GM12878 (cell line): Measurements from ENCODE around the gene ROCK1. TPM values are rescaled to one million over a fixed set of nuclear protein-coding genes. Genes with fewer than 3 reads are reported as not detected.

Source experiments
- ATAC-seq: fragments of 200-7000 bp; cut with Tn5 transposase; 3 replicates; pipeline ENCODE4 v1.9.1; 2020; ENCODE audit warnings: mild to moderate bottlenecking, moderate library complexity
- BruUV-seq: library from RNA; stranded (reverse); fragments of 400-500 nt; replicated peaks from 2 replicates; lab custom pipeline; 2021; lab: Mats Ljungman, UMichigan
- CTCF ChIA-PET: fragments of 300-600 bp; sonication (Branson Sonifier 250); formaldehyde crosslinking; extraction: SDS; loops from one replicate; lab custom pipeline; 2021; ENCODE audit warnings: inconsistent platforms; lab: Yijun Ruan, JAX
- POLR2A ChIA-PET: fragments of 350-600 bp; formaldehyde crosslinking; extraction: SDS; loops from one replicate; lab custom pipeline; 2021; ENCODE audit warnings: inconsistent platforms; lab: Charles Lee
- RAD21 ChIA-PET: fragments of 300-600 bp; sonication (Branson Sonifier 250); formaldehyde crosslinking; loops from one replicate; lab custom pipeline; 2023; ENCODE audit warnings: antibody characterized with exemption; ENCODE audit not compliant: unreplicated experiment; lab: Charles Lee
- SMC1A ChIA-PET: fragments of 300-600 bp; sonication (Branson Sonifier 250); formaldehyde crosslinking; loops from one replicate; lab custom pipeline; 2023; ENCODE audit not compliant: unreplicated experiment, uncharacterized antibody; lab: Charles Lee
- DNase-seq: peaks from one replicate; pipeline ENCODE4 v3.0.0-alpha.2; 2011; ENCODE audit warnings: low read depth, low spot score
- FAIRE-seq: peaks from 3 replicates; lab custom pipeline; 2011; peaks lifted over from hg19 to GRCh38; lab: Jason Lieb, UNC
- H2AFZ ChIP-seq: 2 replicates; pipeline ENCODE4 v1.6.0; 2011; ENCODE audit warnings: low read depth, low read length, control low read depth; ENCODE audit not compliant: control insufficient read depth
- H3K27ac ChIP-seq: 2 replicates; pipeline ENCODE4 v1.5.1; 2011; ENCODE audit warnings: control low read depth; ENCODE audit not compliant: control insufficient read depth, insufficient read depth
- H3K27me3 ChIP-seq, 2 experiments: replicated peaks in 1 of 2; 2 replicates each; pipeline versions ENCODE4 v1.6.0 to v1.6.1; 2011; ENCODE audit warnings: low read length in 1 of 2; ENCODE audit not compliant: control insufficient read depth in 2 of 2, insufficient read depth in 2 of 2
- H3K36me3 ChIP-seq, 2 experiments: 2 replicates each; pipeline ENCODE4 v1.5.1; 2011; ENCODE audit warnings: low read length in 1 of 2; ENCODE audit not compliant: control insufficient read depth in 2 of 2, insufficient read depth in 2 of 2
- H3K4me1 ChIP-seq: 2 replicates; pipeline ENCODE4 v1.6.1; 2011; ENCODE audit warnings: mild to moderate bottlenecking, low read length, moderate library complexity, mixed read lengths; ENCODE audit not compliant: control insufficient read depth, insufficient read depth
- H3K4me2 ChIP-seq: 2 replicates; pipeline ENCODE4 v1.6.0; 2011; ENCODE audit warnings: control low read depth; ENCODE audit not compliant: control insufficient read depth, insufficient read depth
- H3K4me3 ChIP-seq: fragments of 200-600 bp; sonication (generic); 2 replicates; pipeline ENCODE4 v1.5.1; 2016
- H3K79me2 ChIP-seq: 2 replicates; pipeline ENCODE4 v1.6.0; 2011; ENCODE audit warnings: low read length; ENCODE audit not compliant: control insufficient read depth, insufficient read depth
- H3K9ac ChIP-seq: 2 replicates; pipeline ENCODE4 v1.8.0; 2011; ENCODE audit warnings: low read length, control low read depth, mixed read lengths; ENCODE audit not compliant: control insufficient read depth, insufficient read depth
- H3K9me3 ChIP-seq: replicated peaks from 3 replicates; pipeline ENCODE4 v1.5.1; 2011; ENCODE audit warnings: mild to moderate bottlenecking, low read length; ENCODE audit not compliant: control insufficient read depth, insufficient read depth
- H4K20me1 ChIP-seq: 2 replicates; pipeline ENCODE4 v1.6.0; 2011; ENCODE audit not compliant: control insufficient read depth, insufficient read depth
- BCL11A ChIP-seq: IDR thresholded peaks from 2 replicates; pipeline ENCODE4 v1.6.1; 2011; ENCODE audit warnings: low read depth, low read length
- LARP7 ChIP-seq: fragments of 450-650 bp; IDR thresholded peaks from 2 replicates; pipeline ENCODE4 v1.6.1; 2017; ENCODE audit warnings: mild to moderate bottlenecking
- WGBS: methylation state at CpG from one replicate; pipeline ENCODE4 v1.1.6; 2016; ENCODE audit warnings: low lambda C conversion rate; ENCODE audit not compliant: insufficient replicate concordance, insufficient coverage; ENCODE audit errors: missing lambda C conversion rate; 5-methylcytosine and 5-hydroxymethylcytosine counted together
- in situ Hi-C: fragments of 300-500 bp; cut with MboI; formaldehyde crosslinking; loops from 9 replicates; pipeline ENCODE4 v1.14.3; 2018; ENCODE audit warnings: mixed read lengths
- intact Hi-C: fragments of 100-400 bp; cut with micrococcal nuclease; formaldehyde crosslinking; loops from one replicate; pipeline ENCODE4 v1.14.2; 2022; ENCODE audit not compliant: unreplicated experiment
- polyA plus RNA-seq, 11 experiments: library from polyadenylated mRNA; depleted of rRNA in 4 of 11; unstranded in 6 of 11; stranded (reverse) in 5 of 11; fragments of >200 nt; fragmentation: Nextera tagmentation in 4 of 11; fragmentation: Illumina TruSeq in 1 of 11; extraction: Ambion mirVana in 4 of 11; extraction: Trizol in 1 of 11; gene quantifications; 1 replicate in 1 of 11; 2 replicates in 10 of 11; pipeline versions ENCODE4 v1.2.1 to v1.2.3, GENCODE V29; 2011 to 2016; ENCODE audit warnings: inconsistent platforms in 2 of 11, missing spikeins in 2 of 11, low read depth in 1 of 11
- total RNA-seq, 4 experiments: library from RNA; depleted of rRNA in 3 of 4; stranded (reverse); fragments of >200 nt in 3 of 4; fragmentation: Illumina TruSeq in 1 of 4; extraction: Trizol in 1 of 4; gene quantifications; 2 replicates each; pipeline versions ENCODE4 v1.2.1 to v1.2.3, GENCODE V29; 2013 to 2021
- TF ChIP-seq, protein P1 (sequence below), 3 experiments: IDR thresholded peaks in 2 of 3; conservative IDR thresholded peaks in 1 of 3; 2 replicates each; pipeline ENCODE4 v1.5.1; 2011; ENCODE audit warnings: low read depth in 3 of 3, low read length in 3 of 3, mild to moderate bottlenecking in 3 of 3, control low read depth in 2 of 3, moderate library complexity in 2 of 3, inconsistent platforms in 1 of 3, mixed read lengths in 1 of 3; ENCODE audit not compliant: control insufficient read depth in 2 of 3, insufficient read depth in 1 of 3; ENCODE audit errors: extremely low read depth in 1 of 3
- TF ChIP-seq, protein P2 (sequence below): fragments of 450-650 bp; IDR thresholded peaks from 2 replicates; pipeline ENCODE4 v1.6.1; 2018; ENCODE audit warnings: borderline replicate concordance, mild to moderate bottlenecking; ENCODE audit not compliant: partially characterized antibody
- TF ChIP-seq, protein P3 (sequence below): fragments of 450-650 bp; IDR thresholded peaks from 2 replicates; pipeline ENCODE4 v1.6.1; 2014; ENCODE audit warnings: mild to moderate bottlenecking

Gene ROCK1
- total and polyA plus RNA-seq, 10 of the 15 experiments (the other 5 are each of a cell fraction or from before 2014, with no cell fraction given), result 14.8 to 46.6 (median 29.5) TPM

DNA sequence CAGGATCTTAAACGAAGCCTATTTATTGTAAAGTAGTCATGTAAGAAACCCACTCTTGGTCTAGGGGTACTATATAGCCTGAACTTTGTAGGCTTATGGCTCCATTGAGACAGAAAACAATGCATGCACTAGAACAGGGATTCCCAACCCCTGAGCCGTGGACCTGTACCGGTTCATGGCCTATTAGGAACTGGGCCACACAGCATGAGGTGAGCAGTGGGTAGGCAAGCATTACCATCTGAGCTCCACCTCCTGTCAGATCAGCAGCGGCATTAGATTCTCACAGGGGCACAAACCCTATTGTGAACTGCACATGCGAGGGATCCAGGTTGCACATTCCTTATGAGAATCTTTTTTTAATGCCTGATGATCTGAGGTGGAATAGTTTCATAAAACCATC lies 59.2 kb downstream of the ROCK1 start:
- no peak overlapping the region for H3K27ac ChIP-seq
- no peak overlapping the region for H3K4me3 ChIP-seq
- intact Hi-C loops (loop anchor here (5.0 kb wide), 1 partner anchor 50 kb away; no protein-coding TSS in a partner anchor), in situ Hi-C loops (loop anchor here (25.0 kb wide), 4 partner anchors 385 to 1910 kb away; partner anchors contain the start of genes ESCO1 and SNRPD1)
- BruUV-seq, result no TSS peak
- DNase-seq (no peak), ATAC-seq (no peak), FAIRE-seq (no peak)
- POLR2A ChIA-PET, result no interaction called here
- H3K36me3 ChIP-seq, result peaks cover 0 to 2% of the 10 kb centered on the region in 2 experiments; a peak in 1 of 4 replicates
- 100% methylated on average over 5 of the region's 5 CpGs for WGBS
- no peak overlapping the region for H3K9ac ChIP-seq
- no peaks in the 10 kb centered on the region; the same call in 1 of the 2 replicates for H3K4me1 ChIP-seq
- TF ChIP-seq, protein P1, sequence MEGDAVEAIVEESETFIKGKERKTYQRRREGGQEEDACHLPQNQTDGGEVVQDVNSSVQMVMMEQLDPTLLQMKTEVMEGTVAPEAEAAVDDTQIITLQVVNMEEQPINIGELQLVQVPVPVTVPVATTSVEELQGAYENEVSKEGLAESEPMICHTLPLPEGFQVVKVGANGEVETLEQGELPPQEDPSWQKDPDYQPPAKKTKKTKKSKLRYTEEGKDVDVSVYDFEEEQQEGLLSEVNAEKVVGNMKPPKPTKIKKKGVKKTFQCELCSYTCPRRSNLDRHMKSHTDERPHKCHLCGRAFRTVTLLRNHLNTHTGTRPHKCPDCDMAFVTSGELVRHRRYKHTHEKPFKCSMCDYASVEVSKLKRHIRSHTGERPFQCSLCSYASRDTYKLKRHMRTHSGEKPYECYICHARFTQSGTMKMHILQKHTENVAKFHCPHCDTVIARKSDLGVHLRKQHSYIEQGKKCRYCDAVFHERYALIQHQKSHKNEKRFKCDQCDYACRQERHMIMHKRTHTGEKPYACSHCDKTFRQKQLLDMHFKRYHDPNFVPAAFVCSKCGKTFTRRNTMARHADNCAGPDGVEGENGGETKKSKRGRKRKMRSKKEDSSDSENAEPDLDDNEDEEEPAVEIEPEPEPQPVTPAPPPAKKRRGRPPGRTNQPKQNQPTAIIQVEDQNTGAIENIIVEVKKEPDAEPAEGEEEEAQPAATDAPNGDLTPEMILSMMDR (IDR thresholded peaks at IDR 0.05 in 2 of 3, conservative IDR thresholded peaks at IDR 0.05 in 1 of 3; ENCODE audit: control insufficient read depth in 2 of 3, extremely low read depth in 1 of 3, insufficient read depth in 1 of 3, low read depth in 3 of 3, low read length in 3 of 3), result no peak
- TF ChIP-seq LARP7 (no peak), BCL11A (no peak)
- TF ChIP-seq, protein P2, sequence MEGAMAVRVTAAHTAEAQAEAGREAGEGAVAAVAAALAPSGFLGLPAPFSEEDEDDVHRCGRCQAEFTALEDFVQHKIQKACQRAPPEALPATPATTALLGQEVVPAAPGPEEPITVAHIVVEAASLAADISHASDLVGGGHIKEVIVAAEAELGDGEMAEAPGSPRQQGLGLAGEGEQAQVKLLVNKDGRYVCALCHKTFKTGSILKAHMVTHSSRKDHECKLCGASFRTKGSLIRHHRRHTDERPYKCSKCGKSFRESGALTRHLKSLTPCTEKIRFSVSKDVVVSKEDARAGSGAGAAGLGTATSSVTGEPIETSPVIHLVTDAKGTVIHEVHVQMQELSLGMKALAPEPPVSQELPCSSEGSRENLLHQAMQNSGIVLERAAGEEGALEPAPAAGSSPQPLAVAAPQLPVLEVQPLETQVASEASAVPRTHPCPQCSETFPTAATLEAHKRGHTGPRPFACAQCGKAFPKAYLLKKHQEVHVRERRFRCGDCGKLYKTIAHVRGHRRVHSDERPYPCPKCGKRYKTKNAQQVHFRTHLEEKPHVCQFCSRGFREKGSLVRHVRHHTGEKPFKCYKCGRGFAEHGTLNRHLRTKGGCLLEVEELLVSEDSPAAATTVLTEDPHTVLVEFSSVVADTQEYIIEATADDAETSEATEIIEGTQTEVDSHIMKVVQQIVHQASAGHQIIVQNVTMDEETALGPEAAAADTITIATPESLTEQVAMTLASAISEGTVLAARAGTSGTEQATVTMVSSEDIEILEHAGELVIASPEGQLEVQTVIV, result no peak
- TF ChIP-seq, protein P3, sequence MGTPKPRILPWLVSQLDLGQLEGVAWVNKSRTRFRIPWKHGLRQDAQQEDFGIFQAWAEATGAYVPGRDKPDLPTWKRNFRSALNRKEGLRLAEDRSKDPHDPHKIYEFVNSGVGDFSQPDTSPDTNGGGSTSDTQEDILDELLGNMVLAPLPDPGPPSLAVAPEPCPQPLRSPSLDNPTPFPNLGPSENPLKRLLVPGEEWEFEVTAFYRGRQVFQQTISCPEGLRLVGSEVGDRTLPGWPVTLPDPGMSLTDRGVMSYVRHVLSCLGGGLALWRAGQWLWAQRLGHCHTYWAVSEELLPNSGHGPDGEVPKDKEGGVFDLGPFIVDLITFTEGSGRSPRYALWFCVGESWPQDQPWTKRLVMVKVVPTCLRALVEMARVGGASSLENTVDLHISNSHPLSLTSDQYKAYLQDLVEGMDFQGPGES, result no peak
- no peaks in the 10 kb centered on the region for H3K9me3 ChIP-seq
- no peak overlapping the region for H3K4me2 ChIP-seq
- CTCF ChIA-PET, result interaction anchor here (0.9 to 2.6 kb wide), 3 partner anchors 10 to 127 kb away, joined by 3 to 6 read pairs (median 4); no protein-coding TSS in a partner anchor
- peaks cover 16% of the 10 kb centered on the region for H3K79me2 ChIP-seq
- H3K27me3 ChIP-seq, result no peaks in the 10 kb centered on the region
- SMC1A ChIA-PET, result interaction anchor here (2.9 kb wide), 1 partner anchor 10 kb away, joined by 12 read pairs; no protein-coding TSS in a partner anchor
- no peaks in the 10 kb centered on the region for H4K20me1 ChIP-seq
- RAD21 ChIA-PET, result no interaction called here
- no peak overlapping the region for H2AFZ ChIP-seq
